ENCODE results near the gene MYPOP. TPM values are rescaled to one million over a fixed set of nuclear protein-coding genes. Genes with fewer than 3 reads are reported as not detected.

Gene MYPOP
- total RNA-seq, result 0.77 and 2.0 TPM in 2 replicates

GRCh38 chr19:45901912-45902650 is at the start of gene MYPOP:
TSS of gene MYPOP (minus strand) at chr19:45902613. CDS start at chr19:45901773, 840 bp downstream.

GRCh38 chr19:45913874-45914830 is 11.7 kb upstream of the MYPOP start, which contains the start of gene NANOS2:
TSS of gene NANOS2 (minus strand) at chr19:45914778. CDS start at chr19:45914693, 85 bp downstream.

GRCh38 chr19:45885556-45886426 is 16.6 kb downstream of the MYPOP start, which contains the start of gene IRF2BP1:
TSS of gene IRF2BP1 (minus strand) at chr19:45886141. CDS start at chr19:45885774, 367 bp downstream.

GRCh38 chr19:45863840-45864628 is 38.4 kb downstream of the MYPOP start, which contains the start of gene FOXA3:
TSS of gene FOXA3 (plus strand) at chr19:45864326. CDS start at chr19:45864457, 131 bp downstream.

GRCh38 chr19:45862564-45863334 is 39.7 kb downstream of the MYPOP start, which contains the start of gene SYMPK:
TSS of gene SYMPK (minus strand) at chr19:45863147. CDS start at chr19:45854495, 8,652 bp downstream.

Other genes with a start within 250 kb of the MYPOP start
- 0.28 and 0.38 TPM in 2 replicates for gene GIPR, start 234.4 kb downstream of the MYPOP start, total RNA-seq
- gene SNRPD2, start 210.7 kb downstream of the MYPOP start, total RNA-seq, result 288 and 449 TPM in 2 replicates
- gene QPCTL, start 209.9 kb downstream of the MYPOP start, total RNA-seq, result 31.2 and 32.1 TPM in 2 replicates
- gene FBXO46, start 171.7 kb downstream of the MYPOP start, total RNA-seq, result 3.4 and 5.8 TPM in 2 replicates
- not detected in 2 replicates for gene MEIOSIN, start 169.2 kb downstream of the MYPOP start, total RNA-seq
- gene SIX5, start 133.4 kb downstream of the MYPOP start, total RNA-seq, result 8.1 and 11.3 TPM in 2 replicates
- 15.0 and 48.2 TPM in 2 replicates for gene DMPK, start 120.1 kb downstream of the MYPOP start, total RNA-seq
- 27.8 and 29.0 TPM in 2 replicates for gene DMWD, start 109.8 kb downstream of the MYPOP start, total RNA-seq
- gene RSPH6A, start 87.3 kb downstream of the MYPOP start, total RNA-seq, result under 0.01 and 0.28 TPM in 2 replicates
- 22.8 and 29.9 TPM in 2 replicates for gene SYMPK, start 39.5 kb downstream of the MYPOP start, total RNA-seq
- under 0.01 TPM in 1 of 2 replicates, not detected in the other for gene FOXA3, start 38.3 kb downstream of the MYPOP start, total RNA-seq
- gene IRF2BP1, start 16.5 kb downstream of the MYPOP start, total RNA-seq, result 26.5 and 28.4 TPM in 2 replicates
- not detected in 2 replicates for gene NANOS2, start 12.2 kb upstream of the MYPOP start, total RNA-seq
- gene NOVA2, start 71.3 kb upstream of the MYPOP start, total RNA-seq, result under 0.01 TPM in 2 replicates
- gene CCDC61, start 92.9 kb upstream of the MYPOP start, total RNA-seq, result 5.4 and 10.9 TPM in 2 replicates
- not detected in 2 replicates for gene PGLYRP1, start 120.4 kb upstream of the MYPOP start, total RNA-seq
- not detected in 2 replicates for gene IGFL4, start 138.4 kb upstream of the MYPOP start, total RNA-seq
- gene IGFL3, start 222.1 kb upstream of the MYPOP start, total RNA-seq, result 0.28 TPM in 1 of 2 replicates, not detected in the other
- gene IGFL2, start 245.6 kb upstream of the MYPOP start, total RNA-seq, result 1.1 TPM in 1 of 2 replicates, not detected in the other

All from regular cardiac myocyte (primary cell).